Measurements from ENCODE around the gene CALM3.
"Not testable (repeated sequence)": the region's sequence is repeated elsewhere in the genome, so short reads cannot be mapped to it uniquely, and the experiment has no call there.

CALM3 gene

GRCh38 chr19:46617601-46618000 is 16.5 kb downstream of the CALM3 start:
- peak; percentile 49 for DNase-seq

DNA sequence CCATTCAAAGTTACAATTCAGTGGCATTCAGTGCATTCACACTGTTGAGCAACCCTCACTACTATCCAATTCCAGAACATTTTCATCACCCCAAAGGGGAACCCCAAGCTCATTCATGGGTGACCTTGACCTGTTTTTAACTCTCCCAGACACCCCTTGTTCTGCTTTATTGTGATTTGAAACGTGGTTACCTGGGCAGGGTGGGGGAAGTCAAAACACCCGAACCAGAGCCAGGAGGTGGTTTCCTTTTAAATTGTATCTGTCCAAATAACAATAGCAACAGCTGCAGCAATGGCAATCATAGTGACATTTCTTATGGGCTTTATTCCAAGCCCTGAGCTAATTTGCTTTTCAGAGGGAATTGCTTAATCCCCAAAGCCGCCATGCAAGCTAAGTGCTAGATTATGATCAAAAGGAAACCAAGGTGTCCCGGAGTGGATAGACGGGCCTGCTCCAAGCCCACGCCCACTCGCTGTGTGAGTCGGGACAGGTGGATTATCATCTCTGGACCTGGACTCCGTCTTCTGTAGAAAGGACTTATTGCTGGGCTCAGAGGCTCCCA is 17.6 kb downstream of the CALM3 start:
- peak; percentile 80 for DNase-seq

DNA sequence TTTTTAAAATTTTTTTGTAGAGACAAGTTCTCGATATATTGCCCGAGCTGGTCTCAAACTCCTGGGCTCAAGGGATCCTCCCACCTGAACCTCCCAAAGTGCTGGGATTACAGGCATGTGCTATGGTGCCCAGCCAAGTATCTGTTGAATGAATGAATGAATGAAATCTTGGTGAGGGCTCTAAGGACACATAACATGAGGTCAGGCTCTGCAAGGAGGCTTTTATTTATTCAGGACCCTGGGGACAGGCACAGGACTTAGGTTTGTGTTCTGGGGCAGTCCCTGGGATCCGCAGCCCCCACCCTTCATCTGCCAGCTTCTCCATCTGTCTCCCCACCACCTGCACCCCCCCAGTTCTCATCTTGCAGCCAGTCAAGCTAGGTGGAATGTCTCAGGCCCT is 19.1 kb downstream of the CALM3 start:
- DNase-seq: no peak

- no peak for DNase-seq
Measured at GRCh38 chr19:46620716-46621115, 19.6 kb downstream of the CALM3 start.

GRCh38 chr19:46621191-46622117 is 20.3 kb downstream of the CALM3 start:
- no peak for DNase-seq

- DNase-seq: no peak
Measured at GRCh38 chr19:46622118-46622446, 21.0 kb downstream of the CALM3 start.

DNA sequence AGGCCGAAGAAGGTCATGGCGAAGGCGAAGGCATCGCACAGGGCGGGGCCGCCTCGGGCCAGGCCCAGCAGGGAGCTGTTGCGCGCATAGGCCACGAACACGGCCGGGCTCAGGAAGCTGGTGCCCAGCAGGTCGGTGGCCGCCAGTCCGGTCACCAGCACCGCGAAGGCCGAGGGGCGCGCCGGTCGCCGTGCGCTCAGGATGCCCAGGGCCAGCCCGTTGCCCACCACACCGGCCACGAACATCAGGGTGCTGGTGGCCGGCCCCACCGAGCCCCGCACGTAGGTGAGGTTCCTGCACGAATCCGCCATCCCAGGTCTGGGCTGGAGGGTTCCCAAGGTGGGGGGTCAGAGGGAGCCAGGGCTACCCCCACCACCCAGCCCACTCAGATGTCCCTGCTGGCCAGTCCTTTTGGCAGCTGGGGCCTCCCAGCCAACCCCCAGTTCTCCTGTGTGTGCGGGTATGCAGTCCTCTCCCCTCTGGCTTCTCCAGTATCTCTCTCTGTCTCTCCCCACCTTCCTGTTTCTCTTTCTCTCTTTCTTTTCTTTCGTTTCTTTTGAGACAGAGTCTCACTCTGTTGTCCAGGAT is 22.9 kb downstream of the CALM3 start:
- no peak for DNase-seq

GRCh38 chr19:46624958-46625661 is 24.0 kb downstream of the CALM3 start, which contains the start of gene PTGIR:
TSS of gene PTGIR (minus strand) at chr19:46625089. CDS start at chr19:46624225, 864 bp downstream.
- peak; percentile 45 for DNase-seq

- DNase-seq: no peak
Measured at GRCh38 chr19:46625731-46626130, 24.6 kb downstream of the CALM3 start.

DNA sequence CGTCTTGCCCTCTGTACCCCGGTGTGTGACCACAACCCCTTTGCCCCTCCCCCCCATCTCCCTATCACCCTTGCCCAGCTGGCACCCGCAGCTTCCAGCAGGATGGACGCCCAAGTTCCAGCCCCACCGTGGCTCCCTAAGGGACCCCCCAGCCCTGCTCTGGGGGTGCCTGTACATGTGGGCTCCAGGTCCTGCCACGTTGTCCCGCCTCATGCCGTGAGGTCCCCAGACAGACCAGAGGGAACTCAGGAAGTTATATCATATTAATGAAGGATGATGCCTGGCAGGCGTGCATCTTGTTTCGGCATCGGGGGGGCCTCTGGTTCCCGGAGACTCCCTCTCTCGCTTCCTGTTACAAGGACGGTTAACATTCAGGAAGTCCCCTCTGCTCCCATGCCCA is 25.3 kb downstream of the CALM3 start:
- DNase-seq: no peak

GRCh38 chr19:46628970-46629369 is 27.8 kb downstream of the CALM3 start:
- DNase-seq: not testable (repeated sequence)

GRCh38 chr19:46629546-46630025 is 28.5 kb downstream of the CALM3 start:
- DNase-seq: no peak

DNA sequence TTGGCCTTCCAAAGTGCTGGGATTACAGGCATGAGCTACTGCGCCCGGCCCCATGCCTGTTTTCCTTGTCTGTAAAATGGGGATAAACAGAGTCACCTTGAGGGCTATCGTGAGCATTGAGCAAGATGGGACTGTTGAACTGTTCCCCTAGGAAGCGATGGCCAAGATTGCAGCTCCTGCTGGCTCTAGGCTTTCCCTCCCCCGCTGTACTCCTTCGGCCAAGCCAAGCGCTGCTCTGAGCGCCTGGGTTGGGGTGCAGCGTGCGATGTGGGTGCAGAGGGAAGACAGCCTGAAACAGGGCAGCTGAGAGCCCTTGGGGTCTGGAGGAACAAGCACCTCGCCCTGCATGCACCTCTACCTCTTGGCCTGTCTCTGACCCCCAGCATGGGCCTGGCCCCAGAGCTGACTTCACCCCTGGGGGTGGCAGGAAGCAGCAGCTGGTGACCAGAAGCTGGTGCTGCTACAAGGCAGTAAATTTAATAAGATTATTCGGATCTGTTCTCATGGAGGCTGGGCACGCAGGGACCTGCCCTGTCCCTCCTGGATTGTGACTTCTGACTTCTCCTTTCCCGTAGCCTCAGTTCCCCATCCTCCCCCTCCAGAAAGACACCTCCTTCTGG is 29.6 kb downstream of the CALM3 start:
- DNase-seq: no peak

DNA sequence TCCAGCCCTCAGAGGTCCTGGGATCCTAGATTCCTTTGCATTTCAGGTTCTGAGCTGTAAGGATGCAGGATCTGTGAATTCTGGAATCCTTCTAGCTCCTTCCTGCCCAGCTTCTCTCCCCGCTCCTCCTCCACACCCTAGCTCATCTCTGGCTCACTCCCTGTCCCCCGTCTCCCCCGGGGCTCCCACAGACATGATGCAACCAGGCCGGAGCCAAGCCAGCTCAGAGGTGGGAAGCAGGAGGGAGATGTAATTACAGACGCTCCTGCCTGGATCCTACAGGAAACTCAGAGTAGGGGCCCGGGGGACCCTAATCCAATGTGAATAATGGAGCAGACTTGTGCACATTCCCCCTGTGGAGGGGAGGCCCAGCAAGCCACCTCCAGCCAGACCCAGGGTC is 30.4 kb downstream of the CALM3 start:
- DNase-seq: no peak

DNA sequence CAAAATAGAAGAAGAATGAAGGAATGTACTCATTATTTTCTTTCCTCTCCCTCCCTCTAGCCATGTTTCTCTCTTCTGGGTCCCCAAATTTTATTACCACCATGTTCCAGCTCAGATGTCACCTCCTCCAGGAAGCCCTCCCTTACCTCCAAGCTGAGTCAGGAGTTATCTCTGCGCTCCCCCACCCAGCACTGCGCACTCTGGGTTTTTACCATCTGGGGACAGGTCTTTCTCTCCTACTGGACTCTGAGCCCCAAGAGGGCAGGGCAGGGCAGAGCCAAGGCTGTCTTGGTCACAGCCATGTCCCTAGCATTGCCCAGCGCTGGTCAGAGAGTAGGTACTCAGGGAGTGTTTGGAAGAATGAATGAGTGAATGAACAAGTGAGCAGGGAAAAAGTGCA is 32.0 kb downstream of the CALM3 start:
- DNase-seq: no peak

DNA sequence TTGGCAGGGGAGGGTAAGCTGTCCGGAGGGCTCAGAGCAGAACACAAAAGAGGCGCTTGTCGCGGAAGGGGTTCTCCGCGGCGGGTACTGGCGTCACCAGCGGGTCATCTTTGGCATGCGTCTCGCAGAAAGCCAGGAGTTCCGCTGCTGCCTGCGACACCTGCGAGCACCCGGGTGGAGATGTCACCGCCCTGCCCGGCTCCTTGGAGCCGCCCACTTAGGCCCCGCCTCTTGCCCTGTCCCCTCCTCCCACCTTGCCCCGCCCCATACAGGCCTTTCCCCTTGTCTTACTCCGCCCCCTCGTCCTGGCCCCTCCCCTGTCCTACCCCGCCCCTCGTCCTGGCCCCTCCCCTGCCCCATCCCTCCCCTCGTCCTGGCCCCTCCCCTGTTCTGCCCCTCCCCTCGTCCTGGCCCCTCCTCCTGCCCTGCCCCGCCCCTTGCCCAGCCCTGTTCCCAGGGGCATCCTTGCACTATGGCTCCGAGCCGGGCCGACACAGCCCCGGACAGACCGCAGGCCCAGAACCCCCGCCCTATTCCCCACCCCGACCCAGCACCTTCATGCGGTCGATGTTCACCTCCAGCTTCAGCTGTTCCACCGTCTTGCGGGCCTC is 33.0 kb downstream of the CALM3 start:
- peak; percentile 97 for DNase-seq

DNA sequence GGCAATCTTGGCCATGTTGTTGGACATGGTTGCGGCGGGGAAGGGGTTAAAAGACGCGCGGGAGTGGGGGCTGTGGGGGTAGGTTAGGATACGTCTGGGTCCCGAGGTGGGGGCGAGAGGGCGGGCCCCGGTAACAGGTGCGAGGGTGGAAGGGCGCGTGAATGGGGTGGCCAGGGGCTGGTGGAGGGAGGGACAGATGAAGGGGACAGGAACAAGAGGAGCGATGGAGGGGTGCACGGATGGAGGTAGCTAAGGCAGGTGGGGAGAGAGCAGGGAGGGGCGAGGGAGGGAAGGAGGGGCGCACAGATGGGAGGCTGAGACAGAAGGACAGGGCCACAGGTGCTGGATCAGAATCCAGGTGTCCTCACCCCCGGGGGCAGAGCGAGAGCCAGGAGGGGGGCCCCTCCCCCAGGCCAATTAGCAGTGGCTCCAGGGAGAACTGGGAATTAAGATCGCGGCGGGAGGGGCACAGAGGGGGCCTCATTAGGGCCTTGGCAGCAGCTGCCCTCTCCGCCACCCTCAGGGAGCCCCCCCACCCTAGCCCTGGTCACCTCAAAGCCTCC is 33.6 kb downstream of the CALM3 start:
- DNase-seq: no peak

DNA sequence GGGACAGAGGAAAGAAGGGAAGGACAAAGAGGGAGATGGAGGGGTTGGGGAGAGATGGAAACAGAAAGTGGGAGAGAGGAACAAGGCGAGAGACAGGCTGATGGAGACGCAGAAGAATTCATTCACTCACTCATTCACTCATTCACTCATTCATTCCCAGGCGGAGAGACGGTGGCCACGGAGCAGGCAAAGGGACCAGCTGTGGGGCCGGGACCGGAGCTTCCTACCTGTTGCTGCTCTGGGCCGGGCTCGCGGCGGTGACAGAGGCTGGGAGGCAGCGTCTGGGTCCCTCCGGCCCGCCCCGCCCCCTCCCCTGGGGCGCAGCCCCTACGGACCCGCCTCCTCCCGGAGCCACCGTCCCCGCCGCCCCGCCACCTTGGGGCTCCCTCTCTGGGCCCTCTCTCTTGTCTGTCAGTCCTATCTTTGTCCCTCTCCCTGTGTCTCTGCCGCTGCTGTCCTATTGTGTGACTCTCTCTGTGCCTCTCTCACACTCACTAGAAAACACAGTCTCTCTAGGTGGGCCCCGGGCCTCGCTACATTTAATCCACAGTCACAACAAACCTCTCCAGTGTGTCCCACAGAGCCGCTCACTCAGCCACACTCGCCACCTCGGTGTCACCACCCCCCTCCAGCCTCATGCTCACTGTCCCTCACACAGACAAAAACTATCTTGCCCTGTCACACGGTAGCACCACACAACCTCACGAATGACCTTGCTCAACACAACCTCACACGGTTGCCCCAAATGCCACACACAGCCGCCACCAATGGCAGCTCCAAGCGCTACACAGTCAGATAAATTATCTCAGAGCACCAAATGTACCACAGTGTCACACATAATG is 35.0 kb downstream of the CALM3 start, which contains the start of gene GNG8:
Gene GNG8, minus strand, starts transcription at position 283 of the 842 bp plus-strand sequence. CDS start 1,520 bp downstream, outside the sequence.
- DNase-seq: no peak

DNA sequence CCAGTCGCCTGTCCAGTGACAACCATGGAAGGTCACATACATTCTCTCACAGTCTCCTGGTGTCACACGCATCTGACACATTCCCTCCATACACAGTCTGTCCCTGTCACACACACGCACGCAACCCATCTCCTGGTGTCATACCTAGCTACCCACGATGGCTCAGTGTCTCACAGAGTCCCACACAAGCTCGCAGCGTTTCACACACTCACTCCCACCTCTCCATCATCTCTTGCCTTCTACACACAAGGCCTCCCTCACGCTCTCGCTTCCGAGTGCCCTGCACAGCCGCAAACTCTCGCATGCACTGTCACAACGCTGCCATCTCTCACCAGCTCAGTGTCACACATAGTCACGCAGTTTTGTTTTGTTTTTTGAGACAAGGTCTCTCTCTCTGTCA is 36.1 kb downstream of the CALM3 start:
- no peak for DNase-seq

DNA sequence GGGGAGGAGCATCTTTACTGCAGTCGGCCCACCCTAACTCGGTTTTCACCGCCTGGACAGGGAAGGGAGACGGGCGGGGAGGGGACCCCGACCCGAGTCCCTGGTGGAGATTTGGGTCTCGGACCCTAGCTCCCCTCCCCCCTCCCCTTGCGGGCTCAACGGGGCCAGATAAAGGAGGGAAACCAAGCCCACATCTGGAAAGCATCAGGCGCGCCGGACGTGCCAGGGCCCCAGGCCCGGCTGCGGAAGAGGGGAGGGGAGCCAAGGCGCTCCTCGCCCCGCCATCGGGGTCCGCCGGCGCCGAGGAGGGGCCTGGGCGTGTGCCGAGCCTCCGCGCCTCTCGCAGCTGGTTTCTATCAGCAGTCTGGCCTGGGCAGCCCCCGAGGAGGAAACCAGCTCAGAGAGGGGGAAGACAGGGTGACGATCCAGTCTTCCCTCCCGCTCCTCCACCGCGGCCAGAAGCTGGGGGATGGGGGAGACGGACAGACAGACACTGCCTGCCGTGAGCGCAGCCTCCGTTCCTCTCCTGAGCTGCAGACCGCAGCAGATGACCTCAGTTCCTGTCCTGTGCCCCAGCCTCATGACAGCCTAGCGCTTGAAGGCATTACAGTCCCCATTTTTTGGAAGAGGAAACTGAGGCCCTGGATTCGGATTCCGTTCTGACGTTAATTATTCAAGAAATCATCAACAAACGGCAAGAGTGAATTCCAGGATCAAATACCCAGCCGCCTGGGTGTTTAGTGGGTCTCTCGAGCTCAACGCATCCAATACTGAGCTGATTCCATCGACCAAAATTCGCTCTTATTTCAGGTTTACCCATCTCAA is 38.4 kb downstream of the CALM3 start:
- peak; percentile 58 for DNase-seq

Data from CD4-positive, alpha-beta T cell treated with Interferon gamma for 1 hour (primary cell).